Measurements from ENCODE around the gene ADD1.
"Not testable (repeated sequence)": the region's sequence is repeated elsewhere in the genome, so short reads cannot be mapped to it uniquely, and the experiment has no call there.

The ADD1 gene

DNA sequence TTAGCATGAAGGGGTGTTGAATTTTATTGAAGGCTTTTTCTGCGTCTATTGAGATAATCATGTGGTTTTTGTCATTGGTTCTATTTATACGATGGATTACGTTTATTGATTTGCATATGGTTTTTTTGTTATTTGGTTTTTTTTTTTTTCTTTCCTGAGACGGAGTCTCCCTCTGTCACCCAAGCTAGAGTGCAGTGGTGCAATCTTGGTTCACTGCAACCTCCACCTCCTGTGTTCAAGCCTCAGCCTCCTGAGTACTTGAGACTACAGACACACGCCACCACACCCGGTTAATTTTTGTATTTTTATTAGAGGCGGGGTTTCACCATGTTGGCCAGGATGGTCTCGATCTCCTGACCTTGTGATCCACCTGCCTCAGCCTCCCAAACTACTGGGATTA is 75.1 kb downstream of the ADD1 start:
- not testable (repeated sequence) for H3K27ac ChIP-seq (ENCODE audit: insufficient read depth, low read length, poor library complexity, severe bottlenecking); H3K9me3 ChIP-seq (ENCODE audit: control insufficient read depth, low read length); H3K27me3 ChIP-seq (replicated peaks; ENCODE audit: control insufficient read depth, insufficient read depth, low read length, poor library complexity, severe bottlenecking); DNase-seq; H3K4me1 ChIP-seq (ENCODE audit: control insufficient read depth, insufficient read depth, low read length, poor library complexity, severe bottlenecking); H3K4me3 ChIP-seq (ENCODE audit: insufficient read depth, low read depth, low read length, poor library complexity, severe bottlenecking)
- H3K36me3 ChIP-seq (ENCODE audit: control insufficient read depth, insufficient read depth, low read length), result peaks cover 28% of the 10 kb centered on the region

DNA sequence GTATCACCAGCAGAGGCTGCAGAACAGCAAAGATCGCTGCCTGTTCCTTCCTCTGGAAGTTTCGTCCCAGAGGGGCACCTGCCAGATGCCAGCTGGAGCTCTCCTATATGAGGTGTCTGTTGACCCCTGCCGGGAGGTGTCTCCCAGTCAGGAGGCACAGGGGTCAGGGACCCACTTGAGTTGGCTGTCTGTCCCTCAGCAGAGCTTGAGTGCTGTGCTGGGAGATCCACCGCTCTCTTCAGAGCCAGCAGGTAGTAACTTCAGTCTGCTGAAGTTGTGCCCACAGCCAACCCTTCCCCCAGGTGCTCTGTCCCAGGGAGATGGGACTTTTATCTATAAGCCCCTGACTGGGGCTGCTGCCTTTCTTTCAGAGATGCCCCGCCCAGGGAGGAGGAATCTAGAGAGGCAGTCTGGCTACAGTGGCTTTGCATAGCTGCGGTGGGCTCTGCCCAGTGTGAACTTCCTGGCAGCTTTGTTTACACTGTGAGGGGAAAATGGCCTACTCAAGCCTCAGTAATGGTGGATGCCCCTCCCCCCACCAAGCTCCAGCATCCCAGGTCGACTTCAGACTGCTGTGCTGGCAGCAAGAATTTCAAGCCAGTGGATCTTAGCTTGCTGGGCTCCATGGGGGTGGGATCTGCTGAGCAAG is 78.9 kb downstream of the ADD1 start:
- H3K36me3 ChIP-seq (ENCODE audit: control insufficient read depth, insufficient read depth, low read length), result peaks cover 40% of the 10 kb centered on the region
- not testable (repeated sequence) for H3K4me1 ChIP-seq (ENCODE audit: control insufficient read depth, insufficient read depth, low read length, poor library complexity, severe bottlenecking); DNase-seq; H3K4me3 ChIP-seq (ENCODE audit: insufficient read depth, low read depth, low read length, poor library complexity, severe bottlenecking); H3K27me3 ChIP-seq (replicated peaks; ENCODE audit: control insufficient read depth, insufficient read depth, low read length, poor library complexity, severe bottlenecking); H3K9me3 ChIP-seq (ENCODE audit: control insufficient read depth, low read length)
- H3K27ac ChIP-seq (ENCODE audit: insufficient read depth, low read length, poor library complexity, severe bottlenecking), result peak overlapping the region; percentile 25

DNA sequence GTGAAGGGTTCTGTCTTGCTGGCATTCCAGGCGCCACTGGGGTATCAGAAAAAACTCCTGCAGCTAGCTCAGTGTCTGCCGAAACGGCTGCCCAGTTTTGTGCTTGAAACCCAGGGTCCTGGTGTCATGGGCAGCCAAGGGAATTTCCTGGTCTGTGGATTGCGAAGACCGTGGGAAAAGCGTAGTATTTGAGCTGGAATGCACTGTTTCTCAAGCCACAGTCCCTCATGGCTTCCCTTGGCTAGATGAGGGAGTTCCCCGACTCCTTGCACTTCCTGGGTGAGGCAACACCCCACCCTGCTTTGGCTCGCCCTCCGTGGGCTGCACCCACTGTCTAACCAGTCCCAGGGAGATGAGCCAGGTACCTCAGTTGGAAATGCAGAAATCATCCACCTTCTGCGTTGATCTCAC is 79.5 kb downstream of the ADD1 start:
- Histone ChIP-seq H3K27ac (ENCODE audit: insufficient read depth, low read length, poor library complexity, severe bottlenecking) (peak overlapping the region; percentile 25), H3K4me1 (ENCODE audit: control insufficient read depth, insufficient read depth, low read length, poor library complexity, severe bottlenecking) (peaks cover 9% of the 10 kb centered on the region), H3K36me3 (ENCODE audit: control insufficient read depth, insufficient read depth, low read length) (peaks cover 46% of the 10 kb centered on the region), H3K9me3 (ENCODE audit: control insufficient read depth, low read length) (no peaks in the 10 kb centered on the region), H3K27me3 (replicated peaks; ENCODE audit: control insufficient read depth, insufficient read depth, low read length, poor library complexity, severe bottlenecking) (no peaks in the 10 kb centered on the region), H3K4me3 (ENCODE audit: insufficient read depth, low read depth, low read length, poor library complexity, severe bottlenecking) (no peak overlapping the region)
- DNase-seq, result no peak

DNA sequence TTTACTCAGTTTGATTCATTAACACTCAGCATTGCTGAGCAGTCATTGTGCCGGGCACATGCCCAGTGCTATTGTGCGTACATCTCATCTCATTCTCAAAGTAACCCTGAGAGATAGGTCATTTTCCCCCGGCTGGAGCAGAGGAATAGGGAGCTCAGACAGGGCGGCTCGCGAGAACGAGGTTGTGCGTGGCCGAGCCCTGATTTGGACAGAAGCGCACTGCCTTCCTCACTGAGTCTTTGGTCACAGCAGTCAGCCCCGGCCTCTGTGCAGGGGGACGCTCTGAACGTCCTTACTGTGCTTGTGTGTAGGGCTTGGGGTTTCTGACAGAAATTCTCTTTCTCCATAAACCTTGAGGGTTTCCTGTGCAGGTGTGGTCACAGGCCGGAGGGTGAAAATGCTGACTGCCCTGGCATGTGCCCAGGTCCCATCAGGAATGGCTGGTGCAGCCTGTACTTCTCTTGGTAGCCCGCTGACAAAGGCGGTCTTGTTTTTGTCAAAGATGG is 80.1 kb downstream of the ADD1 start:
- Histone ChIP-seq H3K4me3 (ENCODE audit: insufficient read depth, low read depth, low read length, poor library complexity, severe bottlenecking) (no peak overlapping the region), H3K4me1 (ENCODE audit: control insufficient read depth, insufficient read depth, low read length, poor library complexity, severe bottlenecking) (peaks cover 9% of the 10 kb centered on the region), H3K36me3 (ENCODE audit: control insufficient read depth, insufficient read depth, low read length) (peaks cover 51% of the 10 kb centered on the region), H3K27ac (ENCODE audit: insufficient read depth, low read length, poor library complexity, severe bottlenecking) (peak overlapping the region; percentile 25), H3K9me3 (ENCODE audit: control insufficient read depth, low read length) (no peaks in the 10 kb centered on the region), H3K27me3 (replicated peaks; ENCODE audit: control insufficient read depth, insufficient read depth, low read length, poor library complexity, severe bottlenecking) (no peaks in the 10 kb centered on the region)
- DNase-seq, result no peak

DNA sequence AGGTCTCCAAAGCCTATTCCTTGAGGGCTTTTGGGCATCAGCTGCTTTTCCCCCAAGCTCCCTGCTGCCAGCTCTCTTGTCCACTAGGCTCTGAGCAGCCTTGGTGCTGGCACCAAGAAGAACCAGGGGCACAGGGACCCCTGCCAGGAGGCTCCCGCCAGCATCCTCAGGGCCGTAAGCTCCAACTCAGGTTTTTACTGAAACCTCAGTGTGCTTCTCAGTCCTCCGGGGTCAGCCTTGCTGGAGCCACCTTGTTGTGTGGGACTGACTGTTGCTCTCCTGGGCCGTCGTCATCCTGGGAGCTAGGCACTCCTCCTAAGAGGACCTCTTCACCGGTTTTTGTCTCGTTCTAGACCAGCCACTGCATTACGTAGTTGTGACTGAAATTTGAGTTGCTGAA is 80.6 kb downstream of the ADD1 start:
- no peak overlapping the region for H3K27ac ChIP-seq (ENCODE audit: insufficient read depth, low read length, poor library complexity, severe bottlenecking)
- no peak for DNase-seq
- H3K4me3 ChIP-seq (ENCODE audit: insufficient read depth, low read depth, low read length, poor library complexity, severe bottlenecking), result no peak overlapping the region
- H3K9me3 ChIP-seq (ENCODE audit: control insufficient read depth, low read length), result no peaks in the 10 kb centered on the region
- no peaks in the 10 kb centered on the region for H3K27me3 ChIP-seq (replicated peaks; ENCODE audit: control insufficient read depth, insufficient read depth, low read length, poor library complexity, severe bottlenecking)
- peaks cover 9% of the 10 kb centered on the region for H3K4me1 ChIP-seq (ENCODE audit: control insufficient read depth, insufficient read depth, low read length, poor library complexity, severe bottlenecking)
- H3K36me3 ChIP-seq (ENCODE audit: control insufficient read depth, insufficient read depth, low read length), result peaks cover 56% of the 10 kb centered on the region

DNA sequence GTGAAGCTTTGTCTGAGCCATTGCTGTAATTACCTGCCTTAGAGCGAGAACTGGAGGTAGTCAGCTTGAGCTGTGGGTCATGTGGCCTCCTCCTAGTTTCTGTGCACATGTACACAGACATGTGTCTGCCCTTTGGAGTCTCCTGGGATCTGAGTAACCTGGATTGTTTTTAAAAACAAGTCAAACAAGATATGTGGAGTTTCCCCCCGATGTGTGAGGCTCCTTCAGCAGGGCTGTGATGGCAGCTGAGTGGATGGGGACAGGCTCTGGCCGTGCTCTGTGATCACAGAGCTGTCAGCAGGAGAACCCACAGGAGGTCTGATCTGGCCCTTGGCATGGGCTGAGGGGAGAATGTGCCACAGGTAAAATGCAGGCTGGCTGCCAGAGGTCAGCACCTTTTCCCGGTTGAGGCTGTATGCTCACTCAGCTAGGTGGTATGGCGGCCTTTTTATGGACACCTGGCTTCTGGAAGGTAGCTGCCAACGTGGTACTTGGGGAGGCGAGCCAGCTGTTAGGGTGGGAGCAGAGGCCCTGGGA is 81.2 kb downstream of the ADD1 start:
- H3K9me3 ChIP-seq (ENCODE audit: control insufficient read depth, low read length), result no peaks in the 10 kb centered on the region
- no peak overlapping the region for H3K4me3 ChIP-seq (ENCODE audit: insufficient read depth, low read depth, low read length, poor library complexity, severe bottlenecking)
- peaks cover 62% of the 10 kb centered on the region for H3K36me3 ChIP-seq (ENCODE audit: control insufficient read depth, insufficient read depth, low read length)
- H3K4me1 ChIP-seq (ENCODE audit: control insufficient read depth, insufficient read depth, low read length, poor library complexity, severe bottlenecking), result peaks cover 9% of the 10 kb centered on the region
- no peak overlapping the region for H3K27ac ChIP-seq (ENCODE audit: insufficient read depth, low read length, poor library complexity, severe bottlenecking)
- DNase-seq, result no peak
- H3K27me3 ChIP-seq (replicated peaks; ENCODE audit: control insufficient read depth, insufficient read depth, low read length, poor library complexity, severe bottlenecking), result no peaks in the 10 kb centered on the region

DNA sequence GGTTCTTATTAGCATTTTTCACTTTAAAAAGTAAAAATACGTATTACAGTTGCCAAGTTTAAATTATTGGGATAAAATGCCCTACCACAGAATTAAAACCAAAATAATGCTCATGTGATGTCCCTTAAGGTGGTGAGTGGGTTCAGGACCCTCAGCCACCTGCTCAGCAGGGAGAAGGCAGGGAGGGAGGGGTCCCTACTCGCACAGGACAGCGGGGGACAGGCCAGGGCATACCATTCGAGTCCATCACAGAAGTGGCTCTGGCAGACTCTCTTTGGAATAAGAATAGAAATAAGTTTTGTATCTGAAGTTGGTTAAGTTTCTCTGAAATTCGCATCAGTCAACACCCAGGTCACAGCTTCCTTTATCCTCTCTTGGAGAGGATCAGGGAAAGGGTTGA is 81.9 kb downstream of the ADD1 start:
- no peak overlapping the region for H3K4me3 ChIP-seq (ENCODE audit: insufficient read depth, low read depth, low read length, poor library complexity, severe bottlenecking)
- peaks cover 9% of the 10 kb centered on the region for H3K4me1 ChIP-seq (ENCODE audit: control insufficient read depth, insufficient read depth, low read length, poor library complexity, severe bottlenecking)
- H3K27me3 ChIP-seq (replicated peaks; ENCODE audit: control insufficient read depth, insufficient read depth, low read length, poor library complexity, severe bottlenecking), result no peaks in the 10 kb centered on the region
- H3K27ac ChIP-seq (ENCODE audit: insufficient read depth, low read length, poor library complexity, severe bottlenecking), result no peak overlapping the region
- peaks cover 67% of the 10 kb centered on the region for H3K36me3 ChIP-seq (ENCODE audit: control insufficient read depth, insufficient read depth, low read length)
- DNase-seq, result no peak
- H3K9me3 ChIP-seq (ENCODE audit: control insufficient read depth, low read length), result no peaks in the 10 kb centered on the region

DNA sequence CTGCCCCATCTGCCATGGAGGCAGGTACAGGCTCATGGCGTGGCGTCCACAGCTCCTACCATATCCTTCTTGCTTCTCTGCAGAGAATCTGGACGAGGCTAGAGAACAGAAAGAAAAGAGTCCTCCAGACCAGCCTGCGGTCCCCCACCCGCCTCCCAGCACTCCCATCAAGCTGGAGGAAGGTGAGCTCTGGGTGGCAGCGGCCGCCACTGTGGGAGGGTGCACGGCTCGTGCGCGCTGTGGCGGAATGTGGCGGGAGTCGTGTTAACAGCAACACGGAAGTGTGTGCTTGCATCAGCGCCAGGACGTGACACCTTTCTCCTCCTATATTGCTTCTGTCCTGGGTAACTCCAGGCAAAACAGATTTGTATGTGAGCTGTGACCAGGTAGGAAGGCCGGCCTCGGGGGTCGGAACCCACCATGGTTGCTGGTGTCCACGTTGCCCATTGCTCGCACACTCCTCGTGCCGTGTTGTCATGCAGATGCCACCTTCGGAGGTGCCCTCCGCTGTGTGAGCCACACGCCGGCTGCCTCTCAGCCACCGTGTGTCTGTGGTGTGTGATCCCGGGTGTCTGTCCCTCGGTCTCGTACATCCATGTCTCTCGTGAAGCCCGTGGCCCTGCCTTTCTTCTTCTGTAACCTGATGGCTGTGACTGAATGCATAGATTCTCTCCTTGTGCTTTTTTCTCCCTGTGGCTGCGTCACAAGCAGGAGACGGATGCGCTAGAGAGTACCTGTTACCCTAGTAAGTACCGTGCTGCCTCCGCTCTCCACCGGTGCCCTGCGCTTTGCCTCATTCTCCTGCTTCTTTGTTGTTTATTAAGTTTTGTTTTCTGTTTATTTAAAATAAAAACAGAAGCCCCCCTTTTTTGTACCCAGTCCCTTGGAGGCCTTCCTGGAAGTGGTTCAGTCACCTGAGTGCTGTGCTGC is 82.6 kb downstream of the ADD1 start:
- Histone ChIP-seq H3K27me3 (replicated peaks; ENCODE audit: control insufficient read depth, insufficient read depth, low read length, poor library complexity, severe bottlenecking) (no peaks in the 10 kb centered on the region), H3K36me3 (ENCODE audit: control insufficient read depth, insufficient read depth, low read length) (peaks cover 70% of the 10 kb centered on the region)

DNA sequence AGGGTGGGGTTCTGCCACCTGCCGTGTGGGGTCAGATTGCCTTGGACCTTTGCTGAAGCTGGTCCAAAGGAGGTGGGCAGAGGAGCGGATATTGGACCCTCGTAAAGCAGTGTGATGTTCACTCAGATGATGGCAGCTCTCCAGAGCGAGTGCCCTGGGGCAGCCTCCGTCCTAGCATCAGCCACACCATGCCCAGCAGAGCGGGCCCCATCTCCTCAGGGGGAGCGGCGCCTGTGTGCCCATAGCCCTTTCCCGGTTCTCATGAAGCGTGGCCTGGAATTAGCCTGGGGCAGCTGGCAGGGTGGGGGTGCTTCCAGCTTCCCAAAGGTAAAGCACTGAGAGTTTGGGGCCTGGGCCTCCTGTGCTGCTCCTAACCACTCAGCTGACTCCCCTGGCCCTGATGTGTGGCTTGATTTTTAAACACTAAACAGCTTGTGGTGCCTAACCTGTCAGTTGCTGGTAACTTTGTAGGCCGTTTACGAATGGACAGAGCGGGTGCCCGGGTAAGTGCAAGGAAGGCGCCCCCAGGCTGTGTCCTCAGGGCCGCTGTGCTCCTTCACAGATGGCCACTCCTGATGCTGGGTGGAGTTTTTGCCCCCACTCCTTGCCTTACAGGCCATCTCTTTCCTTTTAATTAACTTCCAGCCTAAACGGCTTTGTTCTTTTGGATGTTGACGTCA is 83.5 kb downstream of the ADD1 start:
- Histone ChIP-seq H3K27me3 (replicated peaks; ENCODE audit: control insufficient read depth, insufficient read depth, low read length, poor library complexity, severe bottlenecking) (no peaks in the 10 kb centered on the region), H3K27ac (ENCODE audit: insufficient read depth, low read length, poor library complexity, severe bottlenecking) (no peak overlapping the region), H3K4me1 (ENCODE audit: control insufficient read depth, insufficient read depth, low read length, poor library complexity, severe bottlenecking) (peaks cover 22% of the 10 kb centered on the region), H3K4me3 (ENCODE audit: insufficient read depth, low read depth, low read length, poor library complexity, severe bottlenecking) (no peak overlapping the region), H3K9me3 (ENCODE audit: control insufficient read depth, low read length) (no peaks in the 10 kb centered on the region), H3K36me3 (ENCODE audit: control insufficient read depth, insufficient read depth, low read length) (peaks cover 73% of the 10 kb centered on the region)
- DNase-seq, result no peak

More for the DNA sequence above, 82.6 kb downstream of the ADD1 start:
- H3K4me3 ChIP-seq (ENCODE audit: insufficient read depth, low read depth, low read length, poor library complexity, severe bottlenecking), result no peak overlapping the region
- H3K9me3 ChIP-seq (ENCODE audit: control insufficient read depth, low read length), result no peaks in the 10 kb centered on the region
- no peak overlapping the region for H3K27ac ChIP-seq (ENCODE audit: insufficient read depth, low read length, poor library complexity, severe bottlenecking)
- DNase-seq, result no peak
- H3K4me1 ChIP-seq (ENCODE audit: control insufficient read depth, insufficient read depth, low read length, poor library complexity, severe bottlenecking), result peaks cover 12% of the 10 kb centered on the region

All from effector memory CD4-positive, alpha-beta T cell (primary cell).